Chondrocyte (in vitro differentiated cells): ENCODE results near the gene DNAJB4. TPM values are rescaled to one million over a fixed set of nuclear protein-coding genes. Genes with fewer than 3 reads are reported as not detected.
A peak's percentile ranks its signal among the peaks of the same experiment; 100 is the strongest.
"Not testable (repeated sequence)": the region's sequence is repeated elsewhere in the genome, so short reads cannot be mapped to it uniquely, and the experiment has no call there.

Source experiments
- DNase-seq: peaks from one replicate; pipeline ENCODE4 v3.0.0; 2021; ENCODE audit warnings: mixed read lengths, low spot score
- H3K27ac Mint-ChIP-seq: one replicate; pipeline ENCODE4 v1.8.0; 2021; ENCODE audit warnings: mild to moderate bottlenecking, moderate library complexity, mixed read lengths; ENCODE audit not compliant: unreplicated experiment
- H3K27me3 Mint-ChIP-seq: 2 replicates; pipeline ENCODE4 v1.8.0; 2021; ENCODE audit warnings: low read depth, mixed read lengths
- H3K36me3 Mint-ChIP-seq: 2 replicates; pipeline ENCODE4 v1.8.0; 2021; ENCODE audit warnings: low read depth, mixed read lengths
- H3K4me1 Mint-ChIP-seq: 2 replicates; pipeline ENCODE4 v1.8.0; 2021; ENCODE audit warnings: low read depth, mild to moderate bottlenecking, mixed read lengths
- H3K4me3 Mint-ChIP-seq: one replicate; pipeline ENCODE4 v1.8.0; 2021; ENCODE audit warnings: mild to moderate bottlenecking, moderate library complexity, mixed read lengths; ENCODE audit not compliant: unreplicated experiment
- H3K9me3 Mint-ChIP-seq: 2 replicates; pipeline ENCODE4 v1.8.0; 2021; ENCODE audit warnings: low read depth, mixed read lengths
- total RNA-seq: library from RNA; stranded (reverse); gene quantifications from 3 replicates; pipeline ENCODE4 v1.2.1, GENCODE V29; 2021
- TF ChIP-seq, protein P1 (sequence below): fragments of 200-600 bp; sonication (generic); IDR thresholded peaks from 2 replicates; pipeline ENCODE4 v1.5.0; 2021; ENCODE audit warnings: antibody characterized with exemption, mild to moderate bottlenecking, moderate library complexity

DNAJB4 gene
- total RNA-seq, 1 donor from 2014 or later, result 109 TPM

DNA sequence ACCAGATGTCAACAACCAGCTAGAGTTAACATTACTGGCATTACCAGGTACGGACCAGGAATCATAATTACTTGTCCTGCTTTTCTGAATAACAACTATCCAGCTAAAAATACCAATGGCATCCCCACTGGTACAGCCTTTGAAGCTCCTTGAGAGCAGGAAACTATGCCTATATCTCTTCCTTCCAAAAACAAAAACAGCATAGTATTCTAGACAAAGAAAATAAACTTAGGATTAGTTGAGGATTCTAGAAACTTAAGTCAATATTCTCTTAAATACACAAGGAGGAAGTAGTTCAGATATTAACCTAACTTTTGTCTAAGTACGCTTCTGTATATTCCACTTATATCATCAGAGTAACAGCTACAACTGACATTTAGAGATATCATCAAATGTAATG is 28.8 kb upstream of the DNAJB4 start:
- H3K4me3 Mint-ChIP-seq, result no peak overlapping the region
- no peaks in the 10 kb centered on the region for H3K27me3 Mint-ChIP-seq
- H3K27ac Mint-ChIP-seq, result no peak overlapping the region
- peaks cover 52% of the 10 kb centered on the region for H3K4me1 Mint-ChIP-seq
- peaks cover 3% of the 10 kb centered on the region for H3K36me3 Mint-ChIP-seq
- H3K9me3 Mint-ChIP-seq, result no peaks in the 10 kb centered on the region
- DNase-seq, result no peak
- TF ChIP-seq, protein P1, sequence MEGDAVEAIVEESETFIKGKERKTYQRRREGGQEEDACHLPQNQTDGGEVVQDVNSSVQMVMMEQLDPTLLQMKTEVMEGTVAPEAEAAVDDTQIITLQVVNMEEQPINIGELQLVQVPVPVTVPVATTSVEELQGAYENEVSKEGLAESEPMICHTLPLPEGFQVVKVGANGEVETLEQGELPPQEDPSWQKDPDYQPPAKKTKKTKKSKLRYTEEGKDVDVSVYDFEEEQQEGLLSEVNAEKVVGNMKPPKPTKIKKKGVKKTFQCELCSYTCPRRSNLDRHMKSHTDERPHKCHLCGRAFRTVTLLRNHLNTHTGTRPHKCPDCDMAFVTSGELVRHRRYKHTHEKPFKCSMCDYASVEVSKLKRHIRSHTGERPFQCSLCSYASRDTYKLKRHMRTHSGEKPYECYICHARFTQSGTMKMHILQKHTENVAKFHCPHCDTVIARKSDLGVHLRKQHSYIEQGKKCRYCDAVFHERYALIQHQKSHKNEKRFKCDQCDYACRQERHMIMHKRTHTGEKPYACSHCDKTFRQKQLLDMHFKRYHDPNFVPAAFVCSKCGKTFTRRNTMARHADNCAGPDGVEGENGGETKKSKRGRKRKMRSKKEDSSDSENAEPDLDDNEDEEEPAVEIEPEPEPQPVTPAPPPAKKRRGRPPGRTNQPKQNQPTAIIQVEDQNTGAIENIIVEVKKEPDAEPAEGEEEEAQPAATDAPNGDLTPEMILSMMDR, result no peak

DNA sequence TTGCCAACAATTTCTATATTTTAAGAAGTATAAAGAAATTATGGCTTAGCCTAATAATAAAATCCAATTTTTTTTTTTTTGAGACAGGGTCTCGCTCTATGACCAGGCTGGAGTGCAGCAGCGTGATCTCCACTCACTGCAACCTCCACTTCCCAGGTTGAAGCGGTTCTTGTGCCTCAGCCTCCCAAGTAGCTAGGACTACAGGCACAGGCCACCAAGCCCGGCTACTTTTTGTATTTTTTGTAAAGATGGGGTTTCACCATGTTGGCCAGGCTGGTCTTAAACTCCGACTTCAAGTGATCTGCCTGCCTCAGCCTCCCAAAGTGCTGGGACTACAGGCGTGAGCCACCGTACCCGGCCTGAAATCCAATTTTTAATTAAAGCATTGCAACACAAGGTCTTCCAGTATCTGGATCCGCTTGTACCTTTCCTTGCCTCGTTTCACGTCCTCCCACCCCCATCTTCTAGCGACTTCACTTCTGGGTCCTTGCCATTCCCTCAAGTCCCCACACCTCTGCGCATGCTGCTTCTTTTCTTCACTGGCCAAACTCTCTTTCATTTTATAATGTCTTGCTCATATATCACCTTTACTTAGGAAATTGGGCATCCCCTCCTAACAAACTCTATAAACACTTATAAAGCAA is 28.2 kb upstream of the DNAJB4 start:
- TF ChIP-seq, protein P1, result no peak
- H3K27ac Mint-ChIP-seq, result no peak overlapping the region
- peaks cover 53% of the 10 kb centered on the region for H3K4me1 Mint-ChIP-seq
- no peak overlapping the region for H3K4me3 Mint-ChIP-seq
- H3K9me3 Mint-ChIP-seq, result no peaks in the 10 kb centered on the region
- no peaks in the 10 kb centered on the region for H3K27me3 Mint-ChIP-seq
- DNase-seq, result no peak
- peaks cover 3% of the 10 kb centered on the region for H3K36me3 Mint-ChIP-seq

DNA sequence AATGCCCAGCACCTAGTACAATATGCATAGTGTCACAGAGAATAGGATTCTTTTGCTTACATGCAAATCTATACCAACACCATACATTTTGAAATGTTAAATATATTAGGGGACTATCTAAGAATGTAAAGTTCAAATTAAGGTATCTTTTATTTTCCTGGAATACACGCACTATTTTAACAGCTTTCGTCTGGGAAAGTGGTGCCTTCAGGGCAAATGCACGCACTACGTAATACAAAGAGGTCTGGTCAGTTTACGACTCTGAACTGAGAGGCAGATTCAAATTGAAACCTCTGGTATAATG is 26.8 kb upstream of the DNAJB4 start:
- no peak overlapping the region for H3K4me3 Mint-ChIP-seq
- DNase-seq, result no peak
- peaks cover 50% of the 10 kb centered on the region for H3K4me1 Mint-ChIP-seq
- H3K36me3 Mint-ChIP-seq, result peaks cover 3% of the 10 kb centered on the region
- H3K27ac Mint-ChIP-seq, result no peak overlapping the region
- TF ChIP-seq, protein P1, result no peak
- H3K27me3 Mint-ChIP-seq, result no peaks in the 10 kb centered on the region
- H3K9me3 Mint-ChIP-seq, result no peaks in the 10 kb centered on the region

DNA sequence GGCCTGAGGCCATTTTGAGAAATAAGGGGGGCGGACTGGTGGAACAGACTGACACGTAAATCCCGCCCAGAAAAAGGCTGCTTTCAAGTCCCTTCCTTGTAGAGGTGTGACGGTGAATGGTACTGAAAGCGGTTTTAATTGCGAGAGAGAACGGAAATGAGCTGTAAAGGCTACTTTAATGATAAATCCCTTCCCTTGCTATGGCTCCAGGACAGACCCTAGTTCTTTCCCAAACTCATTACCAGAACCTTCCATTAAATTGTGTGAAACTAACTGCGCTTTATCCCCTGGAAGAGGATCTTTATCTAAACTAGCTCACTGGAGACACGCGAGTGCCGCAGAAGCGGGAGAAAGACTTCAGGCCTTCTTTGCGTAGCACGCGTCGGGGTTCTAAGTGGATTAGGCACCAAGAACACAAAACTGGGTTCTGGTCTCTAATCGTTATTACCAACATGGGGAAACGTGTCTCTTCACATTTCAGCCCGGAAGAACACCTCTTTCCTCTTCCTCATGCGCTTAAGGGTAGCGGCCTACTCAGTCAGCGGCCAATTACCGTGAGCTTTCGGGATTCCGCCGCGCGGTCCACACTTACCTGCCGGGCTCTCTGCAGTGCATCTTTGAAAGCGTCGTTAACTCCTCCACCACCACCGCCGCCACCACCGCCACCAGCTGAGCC is 26.3 kb upstream of the DNAJB4 start:
- no peak for DNase-seq
- Mint-ChIP-seq H3K27me3 (no peaks in the 10 kb centered on the region), H3K4me3 (no peak overlapping the region), H3K27ac (no peak overlapping the region), H3K4me1 (peaks cover 49% of the 10 kb centered on the region), H3K36me3 (peaks cover 3% of the 10 kb centered on the region), H3K9me3 (no peaks in the 10 kb centered on the region)
- TF ChIP-seq, protein P1, result no peak

DNA sequence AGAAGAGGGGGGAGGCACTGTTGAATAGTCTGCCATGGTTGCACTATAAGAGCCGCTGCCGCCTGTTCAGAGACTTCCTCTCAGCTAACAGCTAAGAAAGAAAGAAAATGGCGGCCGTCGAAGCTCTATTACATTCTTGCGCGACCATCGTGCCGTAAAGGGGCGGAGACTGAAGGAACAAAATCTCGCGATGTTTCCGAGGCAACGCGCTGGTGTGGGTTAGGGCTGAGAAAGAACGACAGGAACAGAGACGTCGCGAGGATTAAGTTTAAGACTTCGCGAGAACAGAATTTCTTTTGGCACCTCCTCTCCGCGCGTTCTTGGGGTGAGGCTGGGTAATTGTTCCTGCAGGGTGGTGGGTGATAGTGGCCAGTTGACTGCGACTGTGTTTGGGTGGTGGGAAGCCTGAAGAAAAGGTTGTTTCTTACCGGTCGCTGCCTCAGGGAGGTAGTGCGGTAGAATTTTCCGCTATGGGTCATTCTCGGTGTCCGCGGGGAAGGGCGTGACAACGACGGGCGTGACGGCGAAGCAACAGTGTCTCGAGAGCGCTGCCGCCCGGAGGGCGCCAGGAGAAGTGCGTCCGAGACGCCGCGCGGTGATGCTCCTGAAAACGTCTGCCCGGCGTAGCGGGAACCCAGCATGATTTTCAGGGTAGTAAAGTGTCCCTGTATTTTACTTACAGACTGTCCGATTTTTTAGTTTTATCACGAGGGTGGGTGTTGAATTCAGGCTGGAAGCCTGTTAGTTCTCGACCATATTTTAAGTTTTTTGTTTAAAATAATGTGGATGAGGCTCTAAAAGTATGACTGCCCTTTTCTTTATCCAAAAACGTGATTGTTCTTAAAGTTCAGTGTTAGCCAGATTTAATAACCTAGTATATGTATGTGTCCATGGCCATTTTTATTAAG is 25.5 kb upstream of the DNAJB4 start, which contains the start of gene FUBP1:
Gene FUBP1, minus strand, starts transcription at position 104 of the 908 bp plus-strand sequence. Its CDS starts 68 bp downstream, at position 36.
- TF ChIP-seq, protein P1, result peak; percentile 81
- Mint-ChIP-seq H3K4me3 (no peak within 1 kb of the TSS), H3K27me3 (no peaks in the 10 kb centered on the region), H3K9me3 (no peaks in the 10 kb centered on the region), H3K36me3 (peaks cover 3% of the 10 kb centered on the region), H3K27ac (no peak within 1 kb of the TSS), H3K4me1 (peaks cover 54% of the 10 kb centered on the region)
- peak; percentile 95 for DNase-seq

DNA sequence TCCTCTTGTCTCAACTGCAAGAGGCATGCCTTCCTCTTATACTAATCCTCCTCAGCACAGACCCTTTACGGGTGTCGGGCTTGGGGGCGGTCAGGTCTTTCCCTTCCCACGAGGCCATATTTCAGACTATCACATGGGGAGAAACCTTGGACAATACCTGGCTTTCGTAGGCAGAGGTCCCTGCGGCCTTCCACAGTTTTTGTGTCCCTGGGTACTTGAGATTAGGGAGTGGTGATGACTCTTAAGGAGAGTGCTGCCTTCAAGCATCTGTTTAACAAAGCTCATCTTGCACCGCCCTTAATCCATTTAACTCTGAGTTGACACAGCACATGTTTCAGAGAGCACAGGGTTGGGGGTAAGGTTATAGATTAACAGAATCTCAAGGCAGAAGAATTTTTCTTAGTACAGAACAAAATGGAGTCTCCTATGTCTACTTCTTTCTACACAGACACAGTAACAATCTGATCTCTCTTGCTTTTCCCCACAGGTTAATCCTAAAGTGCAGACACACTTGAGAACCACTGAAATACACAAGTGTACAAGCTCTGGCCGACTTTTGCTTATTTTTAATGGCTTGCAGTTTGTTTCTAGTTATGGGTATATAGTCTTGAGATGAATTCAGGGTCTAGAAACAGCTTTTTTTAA is 21.3 kb upstream of the DNAJB4 start:
- not testable (repeated sequence) for H3K27me3 Mint-ChIP-seq, DNase-seq, H3K36me3 Mint-ChIP-seq, H3K4me3 Mint-ChIP-seq, H3K9me3 Mint-ChIP-seq, H3K27ac Mint-ChIP-seq
- H3K4me1 Mint-ChIP-seq, result peaks cover 49% of the 10 kb centered on the region
